HL-60 (cell line): ENCODE data around the gene SSNA1.

ENCODE experiments used
- CTCF ChIP-seq: IDR thresholded peaks from one replicate; pipeline ENCODE4 v1.5.1; 2011; ENCODE audit warnings: low read length, control low read depth, inconsistent platforms; ENCODE audit not compliant: insufficient read depth
- REST ChIP-seq: IDR thresholded peaks from 2 replicates; pipeline ENCODE4 v1.6.1; 2012; ENCODE audit warnings: low read depth; ENCODE audit not compliant: insufficient replicate concordance

- TF ChIP-seq CTCF, result no peak
- TF ChIP-seq REST, result no peak
Measured at GRCh38 chr9:137236936-137237421, 48.5 kb downstream of the SSNA1 start.
